Neuron (in vitro differentiated cells): ENCODE data around the gene CSRNP2.
"Not testable (repeated sequence)": the region's sequence is repeated elsewhere in the genome, so short reads cannot be mapped to it uniquely, and the experiment has no call there.

Experiments used
- H2AFZ ChIP-seq: one replicate; pipeline ENCODE4 v1.6.1; 2013; ENCODE audit warnings: low read depth, mild to moderate bottlenecking, inconsistent platforms, low read length, moderate library complexity
- H3K27me3 ChIP-seq: one replicate; pipeline ENCODE4 v1.6.1; 2013; ENCODE audit warnings: low read length; ENCODE audit not compliant: insufficient read depth
- H3K36me3 ChIP-seq: one replicate; pipeline ENCODE4 v1.6.1; 2013; ENCODE audit warnings: low read length; ENCODE audit not compliant: insufficient read depth
- H3K4me1 ChIP-seq: one replicate; pipeline ENCODE4 v1.6.1; 2013; ENCODE audit warnings: low read length; ENCODE audit not compliant: insufficient read depth
- H3K4me3 ChIP-seq: 2 replicates; pipeline ENCODE4 v1.5.1; 2013; ENCODE audit warnings: mild to moderate bottlenecking, low read length, moderate library complexity
- H3K9me3 ChIP-seq: one replicate; pipeline ENCODE4 v1.6.1; 2013; ENCODE audit warnings: low read length

CSRNP2 gene

GRCh38 chr12:51017452-51017851 lies 65.9 kb downstream of the CSRNP2 start:
- no peaks in the 10 kb centered on the region for H3K4me1 ChIP-seq
- H3K9me3 ChIP-seq: no peaks in the 10 kb centered on the region
- no peak overlapping the region for H3K4me3 ChIP-seq

GRCh38 chr12:51014467-51014866 lies 68.9 kb downstream of the CSRNP2 start:
- H3K36me3 ChIP-seq, H3K4me3 ChIP-seq, H3K4me1 ChIP-seq, H3K27me3 ChIP-seq, H3K9me3 ChIP-seq, H2AFZ ChIP-seq: not testable (repeated sequence)

More at GRCh38 chr12:51017452-51017851, 65.9 kb downstream of the CSRNP2 start:
- Histone ChIP-seq H2AFZ (no peak overlapping the region), H3K36me3 (no peaks in the 10 kb centered on the region), H3K27me3 (no peaks in the 10 kb centered on the region)

- Histone ChIP-seq H3K4me3 (no peak overlapping the region), H3K36me3 (no peaks in the 10 kb centered on the region), H2AFZ (no peak overlapping the region), H3K9me3 (no peaks in the 10 kb centered on the region), H3K4me1 (peaks cover 2% of the 10 kb centered on the region), H3K27me3 (no peaks in the 10 kb centered on the region)
Measured at GRCh38 chr12:51013441-51013840, 70.0 kb downstream of the CSRNP2 start.

GRCh38 chr12:51012570-51013236 lies 70.7 kb downstream of the CSRNP2 start:
- Histone ChIP-seq H2AFZ (no peak overlapping the region), H3K27me3 (no peaks in the 10 kb centered on the region), H3K9me3 (no peaks in the 10 kb centered on the region), H3K36me3 (peaks cover 2% of the 10 kb centered on the region), H3K4me1 (peaks cover 2% of the 10 kb centered on the region), H3K4me3 (no peak overlapping the region)

GRCh38 chr12:51011955-51012354 lies 71.4 kb downstream of the CSRNP2 start:
- no peaks in the 10 kb centered on the region for H3K27me3 ChIP-seq
- H3K4me1 ChIP-seq: peaks cover 2% of the 10 kb centered on the region
- H3K9me3 ChIP-seq: no peaks in the 10 kb centered on the region
- H3K36me3 ChIP-seq: peaks cover 2% of the 10 kb centered on the region
- H3K4me3 ChIP-seq: no peak overlapping the region
- H2AFZ ChIP-seq: no peak overlapping the region
